Natural killer cell (primary cell): ENCODE measurements around the gene ACTN3. TPM values are rescaled to one million over a fixed set of nuclear protein-coding genes. Genes with fewer than 3 reads are reported as not detected.
"Not testable (repeated sequence)": the region's sequence is repeated elsewhere in the genome, so short reads cannot be mapped to it uniquely, and the experiment has no call there.

ENCODE experiments used
- ATAC-seq, 3 donors: fragments of 150-1000 bp in 2 of 3; fragments of 200-7000 bp in 1 of 3; cut with Tn5 transposase; 1 replicate in 1 of 3; 2 replicates in 2 of 3; pipeline ENCODE4 v1.10.0; 2021; ENCODE audit warnings: mild to moderate bottlenecking in 2 of 3, moderate library complexity in 2 of 3
- DNase-seq, 2 donors: peaks; one replicate each; pipeline versions ENCODE4 v3.0.0 to v3.0.0-alpha.2; 2013 to 2021; ENCODE audit warnings: mixed read lengths in 1 of 2
- H3K27ac ChIP-seq: one replicate; pipeline ENCODE4 v1.5.1; 2013; ENCODE audit warnings: mild to moderate bottlenecking, low read length
- H3K27me3 ChIP-seq: one replicate; pipeline ENCODE4 v1.6.1; 2013; ENCODE audit warnings: low read length; ENCODE audit not compliant: control insufficient read depth, insufficient read depth
- H3K36me3 ChIP-seq: one replicate; pipeline ENCODE4 v1.6.1; 2013; ENCODE audit warnings: low read length; ENCODE audit not compliant: control insufficient read depth, insufficient read depth
- H3K4me1 ChIP-seq: one replicate; pipeline ENCODE4 v1.6.1; 2013; ENCODE audit warnings: low read length; ENCODE audit not compliant: control insufficient read depth, insufficient read depth
- H3K4me3 ChIP-seq: one replicate; pipeline ENCODE4 v1.5.1; 2013; ENCODE audit warnings: low read length
- H3K9me3 ChIP-seq: one replicate; pipeline ENCODE4 v1.6.1; 2013; ENCODE audit warnings: low read length; ENCODE audit not compliant: control insufficient read depth, insufficient read depth
- H3K27ac Mint-ChIP-seq, 2 donors: one replicate each; pipeline ENCODE4 v1.8.0; 2022; ENCODE audit warnings: mild to moderate bottlenecking in 2 of 2, mixed read lengths in 2 of 2, moderate library complexity in 1 of 2
- H3K27me3 Mint-ChIP-seq, 2 donors: one replicate each; pipeline ENCODE4 v1.8.0; 2022; ENCODE audit warnings: low read depth in 2 of 2, mixed read lengths in 2 of 2
- H3K36me3 Mint-ChIP-seq: one replicate; pipeline ENCODE4 v1.8.0; 2022; ENCODE audit warnings: mixed read lengths
- H3K4me1 Mint-ChIP-seq, 2 donors: one replicate each; pipeline ENCODE4 v1.8.0; 2022; ENCODE audit warnings: mixed read lengths in 2 of 2
- H3K4me3 Mint-ChIP-seq: one replicate; pipeline ENCODE4 v1.8.0; 2022; ENCODE audit warnings: mild to moderate bottlenecking, moderate library complexity, mixed read lengths
- H3K9me3 Mint-ChIP-seq, 2 donors: one replicate each; pipeline ENCODE4 v1.8.0; 2022; ENCODE audit warnings: mixed read lengths in 2 of 2
- WGBS: methylation state at CpG from one replicate; pipeline ENCODE4 v1.1.7; 2013; ENCODE audit warnings: missing lambda C conversion rate; ENCODE audit not compliant: insufficient coverage; 5-methylcytosine and 5-hydroxymethylcytosine counted together
- intact Hi-C: fragments of 100-400 bp; cut with micrococcal nuclease; formaldehyde crosslinking; loops from one replicate; pipeline ENCODE4 v1.14.2; 2022
- total RNA-seq, 4 donors: library from RNA; stranded (reverse); fragments of 120-200 nt in 1 of 4; gene quantifications; one replicate each; pipeline versions ENCODE4 v1.2.3 to v1.2.4, GENCODE V29; 2013 to 2022
- TF ChIP-seq, protein P1 (sequence below): fragments of 200-600 bp; IDR thresholded peaks from one replicate; pipeline ENCODE4 v1.8.0; 2022; ENCODE audit warnings: antibody characterized with exemption

Gene ACTN3
- total RNA-seq, 3 donors from 2014 or later (not counting 1 experiment from before 2014, with no cell fraction given), result 0.33 to 1.00 (median 0.50) TPM

DNA sequence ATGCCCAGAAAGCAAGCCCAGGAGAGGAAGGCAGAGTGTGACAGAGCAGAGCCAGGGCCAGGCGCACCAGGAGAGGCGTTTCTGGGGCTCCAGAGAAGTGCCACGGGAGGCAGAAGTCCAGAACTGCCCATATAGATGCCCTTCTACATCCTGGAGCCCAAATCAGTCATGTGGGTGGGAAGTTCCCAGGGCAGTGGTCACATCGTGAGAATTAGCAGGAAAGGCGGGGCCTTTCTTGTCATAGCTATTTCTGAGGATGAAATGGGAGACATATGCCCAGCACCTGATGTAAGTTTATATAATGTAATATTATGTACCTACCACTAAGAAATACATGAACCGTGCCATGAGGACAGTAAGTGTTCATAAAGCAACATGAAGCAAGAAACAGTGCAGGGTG is 13.9 kb upstream of the ACTN3 start:
- TF ChIP-seq, protein P1, sequence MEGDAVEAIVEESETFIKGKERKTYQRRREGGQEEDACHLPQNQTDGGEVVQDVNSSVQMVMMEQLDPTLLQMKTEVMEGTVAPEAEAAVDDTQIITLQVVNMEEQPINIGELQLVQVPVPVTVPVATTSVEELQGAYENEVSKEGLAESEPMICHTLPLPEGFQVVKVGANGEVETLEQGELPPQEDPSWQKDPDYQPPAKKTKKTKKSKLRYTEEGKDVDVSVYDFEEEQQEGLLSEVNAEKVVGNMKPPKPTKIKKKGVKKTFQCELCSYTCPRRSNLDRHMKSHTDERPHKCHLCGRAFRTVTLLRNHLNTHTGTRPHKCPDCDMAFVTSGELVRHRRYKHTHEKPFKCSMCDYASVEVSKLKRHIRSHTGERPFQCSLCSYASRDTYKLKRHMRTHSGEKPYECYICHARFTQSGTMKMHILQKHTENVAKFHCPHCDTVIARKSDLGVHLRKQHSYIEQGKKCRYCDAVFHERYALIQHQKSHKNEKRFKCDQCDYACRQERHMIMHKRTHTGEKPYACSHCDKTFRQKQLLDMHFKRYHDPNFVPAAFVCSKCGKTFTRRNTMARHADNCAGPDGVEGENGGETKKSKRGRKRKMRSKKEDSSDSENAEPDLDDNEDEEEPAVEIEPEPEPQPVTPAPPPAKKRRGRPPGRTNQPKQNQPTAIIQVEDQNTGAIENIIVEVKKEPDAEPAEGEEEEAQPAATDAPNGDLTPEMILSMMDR, result no peak
- no peak overlapping the region for H3K4me3 Mint-ChIP-seq
- H3K9me3 Mint-ChIP-seq, result no peaks in the 10 kb centered on the region
- intact Hi-C loops, result no loop called here
- WGBS, result 72% methylated on average over 5 of the region's 6 CpGs
- no peaks in the 10 kb centered on the region for H3K27me3 Mint-ChIP-seq
- Histone ChIP-seq H3K4me1 (no peaks in the 10 kb centered on the region), H3K27ac (no peak overlapping the region), H3K36me3 (peaks cover 12% of the 10 kb centered on the region), H3K4me3 (no peak overlapping the region), H3K27me3 (no peaks in the 10 kb centered on the region), H3K9me3 (no peaks in the 10 kb centered on the region)
- peaks cover 4 to 14% of the 10 kb centered on the region in 2 donors for H3K4me1 Mint-ChIP-seq
- no peak for DNase-seq
- H3K27ac Mint-ChIP-seq, result peak overlapping the region in 1 of 2 donors; percentile 75
- no peak for ATAC-seq
- peaks cover 9% of the 10 kb centered on the region for H3K36me3 Mint-ChIP-seq

DNA sequence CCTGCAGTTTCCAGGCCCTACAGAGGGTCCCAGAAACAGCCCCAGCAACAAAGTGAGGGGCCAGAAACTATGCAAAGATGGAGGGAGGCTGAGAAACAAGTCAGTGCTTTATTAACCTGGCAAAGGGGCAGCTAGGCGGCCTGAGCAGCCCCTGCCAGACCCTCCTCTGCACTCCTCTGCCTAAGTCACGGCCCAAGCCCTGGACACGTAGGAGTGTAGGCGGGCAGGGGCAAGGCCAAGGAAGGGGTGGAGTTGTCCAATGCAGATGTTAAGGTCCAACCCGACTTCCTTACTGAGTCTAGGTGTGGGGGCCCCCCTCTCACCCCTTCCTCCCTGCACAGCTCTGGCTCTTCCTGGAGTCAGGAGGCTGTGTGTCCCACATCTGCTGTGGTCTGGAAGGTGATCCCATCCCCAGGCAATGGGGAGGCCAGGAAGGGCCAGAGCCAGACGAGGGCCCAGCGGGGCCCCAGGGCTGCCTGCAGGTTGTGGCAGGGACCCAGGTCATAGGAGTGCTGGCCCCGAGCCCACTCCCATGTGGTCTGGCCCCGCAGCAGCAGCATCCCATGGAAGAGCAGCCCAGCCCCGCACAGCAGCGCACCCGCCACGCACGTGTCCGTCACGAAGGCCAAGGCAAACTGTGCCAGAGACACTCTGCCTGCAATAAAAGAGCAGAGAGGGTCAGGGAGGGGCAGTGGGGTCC is 7.4 kb upstream of the ACTN3 start:
- Mint-ChIP-seq H3K36me3 (peaks cover 9% of the 10 kb centered on the region), H3K27ac (no peak overlapping the region), H3K4me1 (peaks cover 36 to 37% of the 10 kb centered on the region in 2 donors), H3K9me3 (no peaks in the 10 kb centered on the region), H3K4me3 (no peak overlapping the region), H3K27me3 (no peaks in the 10 kb centered on the region)
- Histone ChIP-seq H3K9me3 (no peaks in the 10 kb centered on the region), H3K27ac (no peak overlapping the region), H3K27me3 (no peaks in the 10 kb centered on the region), H3K4me3 (no peak overlapping the region), H3K36me3 (peaks cover 46% of the 10 kb centered on the region), H3K4me1 (peaks cover 21% of the 10 kb centered on the region)
- TF ChIP-seq, protein P1, result no peak
- intact Hi-C loops, result no loop called here
- no peak for ATAC-seq
- 94% methylated on average over 16 of the region's 16 CpGs for WGBS
- no peak for DNase-seq

DNA sequence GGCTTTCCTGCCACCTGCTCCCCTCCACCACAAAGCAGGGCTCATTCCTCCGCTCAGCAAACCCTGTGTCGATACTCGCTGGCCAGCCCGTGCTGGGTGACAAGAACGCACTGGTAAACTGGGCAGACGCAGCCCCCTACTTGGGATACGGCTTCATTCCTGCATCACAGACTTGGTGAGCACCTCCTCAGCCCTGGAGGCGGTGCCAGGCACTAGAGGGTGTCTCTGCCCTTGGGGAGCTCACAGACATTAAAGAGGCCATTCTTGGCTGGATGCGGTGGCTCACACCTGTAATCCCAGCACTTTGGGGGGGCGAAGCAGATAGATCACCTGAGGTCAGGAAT is 6.9 kb upstream of the ACTN3 start:
- Histone ChIP-seq H3K27me3 (no peaks in the 10 kb centered on the region), H3K27ac (no peak overlapping the region), H3K4me3 (no peak overlapping the region), H3K36me3 (peaks cover 46% of the 10 kb centered on the region), H3K9me3 (no peaks in the 10 kb centered on the region), H3K4me1 (peaks cover 26% of the 10 kb centered on the region)
- Mint-ChIP-seq H3K9me3 (no peaks in the 10 kb centered on the region), H3K27me3 (no peaks in the 10 kb centered on the region), H3K4me1 (peaks cover 38 to 40% of the 10 kb centered on the region in 2 donors), H3K27ac (no peak overlapping the region), H3K36me3 (peaks cover 9% of the 10 kb centered on the region), H3K4me3 (no peak overlapping the region)
- DNase-seq (no peak), ATAC-seq (no peak)
- TF ChIP-seq, protein P1, result no peak
- 97% methylated on average over 10 of the region's 10 CpGs for WGBS
- intact Hi-C loops, result loop anchor here (10.0 kb wide), 1 partner anchor 295 kb away; no protein-coding TSS in a partner anchor

DNA sequence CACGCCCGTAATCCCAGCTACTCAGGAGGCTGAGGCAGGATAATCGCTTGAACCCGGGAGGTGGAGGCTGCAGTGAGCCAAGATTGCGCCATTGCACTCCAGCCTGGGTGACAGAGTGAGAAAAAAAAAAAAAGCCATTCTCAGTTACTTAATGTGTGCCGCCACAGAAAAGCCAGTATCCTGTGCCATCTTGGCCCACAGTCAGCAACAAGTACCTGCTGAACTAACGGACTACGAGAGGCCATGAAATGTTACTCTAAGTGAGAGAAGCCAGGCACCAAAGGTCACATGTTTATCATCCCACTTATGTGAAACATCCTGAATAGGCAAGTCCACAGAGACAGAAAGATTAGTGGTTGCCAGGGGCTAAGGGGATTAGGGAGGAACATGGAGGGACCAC is 6.1 kb upstream of the ACTN3 start:
- not testable (repeated sequence) for H3K36me3 Mint-ChIP-seq, H3K27me3 Mint-ChIP-seq, H3K9me3 Mint-ChIP-seq, H3K4me3 Mint-ChIP-seq, H3K4me3 ChIP-seq, H3K9me3 ChIP-seq, H3K27ac ChIP-seq, H3K27me3 ChIP-seq, DNase-seq, ATAC-seq
- Histone ChIP-seq H3K4me1 (peaks cover 31% of the 10 kb centered on the region), H3K36me3 (peaks cover 46% of the 10 kb centered on the region)
- Mint-ChIP-seq H3K4me1 (peaks cover 42 to 47% of the 10 kb centered on the region in 2 donors), H3K27ac (peak overlapping the region; percentile 91 to 95)
- WGBS, result 93% methylated on average over 8 of the region's 8 CpGs
- intact Hi-C loops, result loop anchor here (10.0 kb wide), 1 partner anchor 294 kb away; no protein-coding TSS in a partner anchor
